Measurements from ENCODE around the gene PDILT.
A peak's percentile ranks its signal among the peaks of the same experiment; 100 is the strongest.

PDILT gene

GRCh38 chr16:20401475-20402016 lies 3.0 kb downstream of the PDILT start:
- no peak for DNase-seq

- DNase-seq: no peak
Observed at GRCh38 chr16:20401066-20401465, 3.5 kb downstream of the PDILT start.

GRCh38 chr16:20399185-20399584 lies 5.4 kb downstream of the PDILT start:
- DNase-seq: no peak

- DNase-seq: no peak
Observed at GRCh38 chr16:20398603-20399002, 5.9 kb downstream of the PDILT start.

- no peak for DNase-seq
Observed at GRCh38 chr16:20397468-20398074, 7.0 kb downstream of the PDILT start.

- DNase-seq: no peak
Observed at GRCh38 chr16:20396846-20397467, 7.6 kb downstream of the PDILT start.

GRCh38 chr16:20395946-20396345 lies 8.6 kb downstream of the PDILT start:
- no peak for DNase-seq

GRCh38 chr16:20393801-20394577 lies 10.5 kb downstream of the PDILT start:
- no peak for DNase-seq

GRCh38 chr16:20391045-20391444 lies 13.5 kb downstream of the PDILT start:
- no peak for DNase-seq

- no peak for DNase-seq
Observed at GRCh38 chr16:20388854-20389253, 15.7 kb downstream of the PDILT start.

- DNase-seq: no peak
Observed at GRCh38 chr16:20387978-20388377, 16.6 kb downstream of the PDILT start.

- peak; percentile 47 for DNase-seq
Observed at GRCh38 chr16:20385844-20386832, 18.4 kb downstream of the PDILT start.

GRCh38 chr16:20383106-20384029 lies 21.2 kb downstream of the PDILT start:
- peak; percentile 74 for DNase-seq

GRCh38 chr16:20382202-20382948 lies 22.2 kb downstream of the PDILT start:
- no peak for DNase-seq

GRCh38 chr16:20380782-20381181 lies 23.8 kb downstream of the PDILT start:
- no peak for DNase-seq

GRCh38 chr16:20377181-20377580 lies 27.4 kb downstream of the PDILT start:
- DNase-seq: no peak

- DNase-seq: no peak
Observed at GRCh38 chr16:20372701-20373100, 31.8 kb downstream of the PDILT start.

- no peak for DNase-seq
Observed at GRCh38 chr16:20369452-20370054, 35.0 kb downstream of the PDILT start.

- DNase-seq: no peak
Observed at GRCh38 chr16:20364051-20364450, 40.5 kb downstream of the PDILT start.

- DNase-seq: no peak
Observed at GRCh38 chr16:20363191-20363590, 41.3 kb downstream of the PDILT start.

Measured in activated CD4-positive, alpha-beta T cell treated with anti-CD3 and anti-CD28 coated beads, Interleukin-10, Interleukin-2, amounts not matched to agents 100 ng/mL and 50 ng/mL, durations not matched to agents 16 hours and 8 hours (primary cell).